Fibroblast of lung (primary cell): ENCODE measurements around the gene FRMD4A. TPM values are rescaled to one million over a fixed set of nuclear protein-coding genes. Genes with fewer than 3 reads are reported as not detected.

Source experiments
- DNase-seq, 2 donors: peaks; one replicate each; pipeline versions ENCODE4 v3.0.0 to v3.0.0-alpha.2; 2010; ENCODE audit warnings: low read depth in 2 of 2
- H2AFZ ChIP-seq: 2 replicates; pipeline ENCODE4 v1.5.1; 2012; ENCODE audit warnings: low read length, control low read depth, inconsistent platforms
- H3K27ac ChIP-seq: 2 replicates; pipeline ENCODE4 v1.5.1; 2011; ENCODE audit warnings: low read length, control low read depth; ENCODE audit not compliant: insufficient read depth
- H3K27me3 ChIP-seq: 2 replicates; pipeline ENCODE4 v1.5.1; 2011; ENCODE audit warnings: mild to moderate bottlenecking, low read length; ENCODE audit not compliant: control insufficient read depth, insufficient read depth
- H3K36me3 ChIP-seq: 2 replicates; pipeline ENCODE4 v1.5.1; 2011; ENCODE audit warnings: low read length; ENCODE audit not compliant: control insufficient read depth, insufficient read depth
- H3K4me1 ChIP-seq: 2 replicates; pipeline ENCODE4 v1.5.1; 2011; ENCODE audit warnings: low read length; ENCODE audit not compliant: control insufficient read depth, insufficient read depth; ENCODE audit errors: extremely low read depth
- H3K4me2 ChIP-seq: 2 replicates; pipeline ENCODE4 v1.5.1; 2011; ENCODE audit warnings: low read length, control low read depth; ENCODE audit not compliant: insufficient read depth; ENCODE audit errors: extremely low read depth
- H3K4me3 ChIP-seq, 4 experiments: fragments of 200-600 bp in 1 of 4; sonication (generic) in 1 of 4; replicated peaks in 1 of 4; 2 replicates each; pipeline ENCODE4 v1.5.1; 2011 to 2016; ENCODE audit warnings: low read length in 4 of 4, low read depth in 3 of 4, mild to moderate bottlenecking in 3 of 4, control low read depth in 2 of 4, inconsistent platforms in 1 of 4, mixed read lengths in 1 of 4; ENCODE audit not compliant: insufficient read depth in 1 of 4; ENCODE audit errors: control extremely low read depth in 1 of 4
- H3K79me2 ChIP-seq: 2 replicates; pipeline ENCODE4 v1.5.1; 2012; ENCODE audit warnings: mild to moderate bottlenecking, low read length, inconsistent platforms; ENCODE audit not compliant: control insufficient read depth, insufficient read depth
- H3K9ac ChIP-seq: 2 replicates; pipeline ENCODE4 v1.5.1; 2011; ENCODE audit warnings: mild to moderate bottlenecking, low read length, control low read depth; ENCODE audit not compliant: insufficient read depth
- H3K9me3 ChIP-seq: 2 replicates; pipeline ENCODE4 v1.5.1; 2012; ENCODE audit warnings: low read depth, low read length; ENCODE audit not compliant: control insufficient read depth, insufficient read depth
- H4K20me1 ChIP-seq: 2 replicates; pipeline ENCODE4 v1.5.1; 2011; ENCODE audit warnings: low read length; ENCODE audit not compliant: control insufficient read depth, insufficient read depth; ENCODE audit errors: extremely low read depth
- CTCF ChIP-seq, 2 donors: IDR thresholded peaks in 1 of 2; conservative IDR thresholded peaks in 1 of 2; 1 replicate in 1 of 2; 2 replicates in 1 of 2; pipeline ENCODE4 v1.5.1; 2011 to 2012; ENCODE audit warnings: low read length in 2 of 2, control low read depth in 1 of 2, inconsistent platforms in 1 of 2, low read depth in 1 of 2, mild to moderate bottlenecking in 1 of 2
- EZH2 ChIP-seq: IDR thresholded peaks from 2 replicates; pipeline ENCODE4 v1.5.1; 2012; ENCODE audit warnings: low read length, control low read depth, mild to moderate bottlenecking; ENCODE audit errors: missing control alignments
- polyA plus RNA-seq, 2 donors: library from polyadenylated mRNA; depleted of rRNA in 1 of 2; stranded (reverse) in 1 of 2; unstranded in 1 of 2; fragments of >200 nt; gene quantifications; 2 replicates each; pipeline ENCODE4 v1.2.1, GENCODE V29; 2011 to 2012; ENCODE audit warnings: missing spikeins in 1 of 2
- total RNA-seq: library from RNA; depleted of rRNA; stranded (reverse); fragments of >200 nt; gene quantifications from 2 replicates; pipeline ENCODE4 v1.2.1, GENCODE V29; 2014

Gene FRMD4A
- total and polyA plus RNA-seq, 2 donors (not counting 1 experiment from before 2014, with no cell fraction given): 26.9 to 63.6 TPM

- H2AFZ ChIP-seq: no peak overlapping the region
- peaks cover 4% of the 10 kb centered on the region for H3K36me3 ChIP-seq
- TF ChIP-seq EZH2 (no peak), CTCF (conservative IDR thresholded peaks at IDR 0.05 in 1 of 2, IDR thresholded peaks at IDR 0.05 in 1 of 2; ENCODE audit: low read depth in 1 of 2, low read length in 2 of 2) (no peak)
- no peak overlapping the region for H3K27ac ChIP-seq
- H3K4me1 ChIP-seq: peaks cover 25% of the 10 kb centered on the region
- DNase-seq: no peak
- no peak overlapping the region for H3K9ac ChIP-seq
- no peaks in the 10 kb centered on the region for H3K79me2 ChIP-seq
- H4K20me1 ChIP-seq: no peaks in the 10 kb centered on the region
- no peak overlapping the region for H3K4me3 ChIP-seq
- no peaks in the 10 kb centered on the region for H3K9me3 ChIP-seq
- H3K4me2 ChIP-seq: no peak overlapping the region
- H3K27me3 ChIP-seq: no peaks in the 10 kb centered on the region
Measured at GRCh38 chr10:13791483-13791882, 539.2 kb downstream of the FRMD4A start.

- H3K27ac ChIP-seq: no peak overlapping the region
- TF ChIP-seq CTCF (conservative IDR thresholded peaks at IDR 0.05 in 1 of 2, IDR thresholded peaks at IDR 0.05 in 1 of 2; ENCODE audit: low read depth in 1 of 2, low read length in 2 of 2): no peak
- H3K4me2 ChIP-seq: no peak overlapping the region
- H4K20me1 ChIP-seq: no peaks in the 10 kb centered on the region
- no peak overlapping the region for H3K4me3 ChIP-seq
- no peaks in the 10 kb centered on the region for H3K79me2 ChIP-seq
- H2AFZ ChIP-seq: no peak overlapping the region
- peaks cover 4% of the 10 kb centered on the region for H3K36me3 ChIP-seq
- no peak for DNase-seq
- H3K4me1 ChIP-seq: peaks cover 25% of the 10 kb centered on the region
- no peak overlapping the region for H3K9ac ChIP-seq
- no peaks in the 10 kb centered on the region for H3K27me3 ChIP-seq
- no peaks in the 10 kb centered on the region for H3K9me3 ChIP-seq
Measured at GRCh38 chr10:13790196-13790595, 540.5 kb downstream of the FRMD4A start.

GRCh38 chr10:13789448-13789829 lies 541.3 kb downstream of the FRMD4A start:
- Histone ChIP-seq H2AFZ (no peak overlapping the region), H3K36me3 (peaks cover 4% of the 10 kb centered on the region), H3K27ac (peak overlapping the region; percentile 40), H3K9me3 (no peaks in the 10 kb centered on the region), H3K27me3 (no peaks in the 10 kb centered on the region), H3K4me1 (peaks cover 25% of the 10 kb centered on the region), H3K9ac (no peak overlapping the region), H3K4me3 (no peak overlapping the region), H3K4me2 (no peak overlapping the region), H4K20me1 (no peaks in the 10 kb centered on the region), H3K79me2 (no peaks in the 10 kb centered on the region)
- no peak for DNase-seq
- no peak for TF ChIP-seq CTCF (conservative IDR thresholded peaks at IDR 0.05 in 1 of 2, IDR thresholded peaks at IDR 0.05 in 1 of 2; ENCODE audit: low read depth in 1 of 2, low read length in 2 of 2)
